ENCODE results near the gene BBS1. TPM values are rescaled to one million over a fixed set of nuclear protein-coding genes. Genes with fewer than 3 reads are reported as not detected.
A peak's percentile ranks its signal among the peaks of the same experiment; 100 is the strongest.

The BBS1 gene
- total RNA-seq, 1 experiment from 2014 or later: 47.1 TPM

GRCh38 chr11:66480117-66480938, 30.1 kb upstream of the BBS1 start, which contains the start of gene DPP3:
DPP3 (plus strand) TSS chr11:66480434; CDS start chr11:66482201, 1,767 bp downstream.
- peak within 1 kb of the TSS; percentile 89 for H3K27ac Mint-ChIP-seq (ENCODE audit: unreplicated experiment)
- H3K36me3 Mint-ChIP-seq (ENCODE audit: insufficient read depth, unreplicated experiment): peaks cover 59% of the 10 kb centered on the region
- H3K9me3 ChIP-seq: no peaks in the 10 kb centered on the region
- ChIA-PET CTCF (interaction anchor here (0.6 to 3.2 kb wide), 22 partner anchors 9 to 759 kb away, joined by 3 to 44 read pairs (median 6); partner anchors contain the start of genes ACTN3, CCDC87, CCS and MRPL11), POLR2A (interaction anchor here (0.6 to 2.4 kb wide), 26 partner anchors 11 to 376 kb away, joined by 3 to 98 read pairs (median 6); partner anchors contain the start of genes BBS1, CCDC87, MRPL11 and PELI3)
- peaks cover 2% of the 10 kb centered on the region; the same call in 1 of the 2 replicates for H3K36me3 ChIP-seq (ENCODE audit: control insufficient read depth, insufficient read depth, low read length)
- no peaks in the 10 kb centered on the region for H3K27me3 Mint-ChIP-seq (ENCODE audit: insufficient read depth, unreplicated experiment)
- H3K9me3 Mint-ChIP-seq (ENCODE audit: unreplicated experiment): no peaks in the 10 kb centered on the region
- peak; percentile 100 for DNase-seq
- no peaks in the 10 kb centered on the region for H3K27me3 ChIP-seq (replicated peaks; ENCODE audit: control insufficient read depth, insufficient read depth, low read length)
- H3K4me1 Mint-ChIP-seq (ENCODE audit: low read depth, unreplicated experiment): peaks cover 24% of the 10 kb centered on the region
- TSS peak; percentile 57 for BruUV-seq (replicated peaks)
- peak within 1 kb of the TSS; percentile 68 for H3K4me3 ChIP-seq (ENCODE audit: low read depth, low read length)
- intact Hi-C loops (cut with micrococcal nuclease; ENCODE audit: unreplicated experiment): loop anchor here (1.0 kb wide), 8 partner anchors 14 to 354 kb away; partner anchors contain the start of genes ACTN3, BBS1, MRPL11 and NPAS4
- peak within 1 kb of the TSS; percentile 89 for H3K4me3 Mint-ChIP-seq (ENCODE audit: unreplicated experiment)
- peaks cover 6% of the 10 kb centered on the region; the same call in 1 of the 2 replicates for H3K4me1 ChIP-seq
- TF ChIP-seq CTCF (IDR thresholded peaks at IDR 0.05; ENCODE audit: insufficient read depth in 1 of 2, low read depth in 1 of 2, low read length in 1 of 2, severe bottlenecking in 1 of 2, unreplicated experiment in 1 of 2): no peak

- no peaks in the 10 kb centered on the region for H3K4me1 ChIP-seq
- H3K36me3 Mint-ChIP-seq (ENCODE audit: insufficient read depth, unreplicated experiment): peaks cover 38% of the 10 kb centered on the region
- no peak overlapping the region for H3K4me3 Mint-ChIP-seq (ENCODE audit: unreplicated experiment)
- no peaks in the 10 kb centered on the region for H3K27me3 Mint-ChIP-seq (ENCODE audit: insufficient read depth, unreplicated experiment)
- intact Hi-C loops (cut with micrococcal nuclease; ENCODE audit: unreplicated experiment): no loop called here
- no peak overlapping the region for H3K4me3 ChIP-seq (ENCODE audit: low read depth, low read length)
- H3K9me3 Mint-ChIP-seq (ENCODE audit: unreplicated experiment): no peaks in the 10 kb centered on the region
- no peak overlapping the region for H3K27ac Mint-ChIP-seq (ENCODE audit: unreplicated experiment)
- peaks cover 15% of the 10 kb centered on the region for H3K4me1 Mint-ChIP-seq (ENCODE audit: low read depth, unreplicated experiment)
- BruUV-seq (replicated peaks): no TSS peak
- H3K36me3 ChIP-seq (ENCODE audit: control insufficient read depth, insufficient read depth, low read length): peaks cover 5% of the 10 kb centered on the region; the same call in 1 of the 2 replicates
- no peak for DNase-seq
- TF ChIP-seq CTCF (IDR thresholded peaks at IDR 0.05; ENCODE audit: insufficient read depth in 1 of 2, low read depth in 1 of 2, low read length in 1 of 2, severe bottlenecking in 1 of 2, unreplicated experiment in 1 of 2): no peak
- ChIA-PET CTCF (interaction anchor here (0.6 to 1.4 kb wide), 4 partner anchors 37 to 885 kb away, joined by 3 to 7 read pairs (median 5); partner anchors contain the start of genes CCDC87, CCS and MRPL11), POLR2A (interaction anchor here (0.6 kb wide), 1 partner anchor 54 kb away, joined by 3 read pairs; no protein-coding TSS in a partner anchor)
- H3K9me3 ChIP-seq: no peaks in the 10 kb centered on the region
- no peaks in the 10 kb centered on the region for H3K27me3 ChIP-seq (replicated peaks; ENCODE audit: control insufficient read depth, insufficient read depth, low read length)
Measured at GRCh38 chr11:66484806-66485380, 25.5 kb upstream of the BBS1 start.

GRCh38 chr11:66488957-66489356, 21.5 kb upstream of the BBS1 start:
- Mint-ChIP-seq H3K36me3 (ENCODE audit: insufficient read depth, unreplicated experiment) (peaks cover 27% of the 10 kb centered on the region), H3K4me3 (ENCODE audit: unreplicated experiment) (no peak overlapping the region), H3K27ac (ENCODE audit: unreplicated experiment) (no peak overlapping the region), H3K4me1 (ENCODE audit: low read depth, unreplicated experiment) (no peaks in the 10 kb centered on the region), H3K9me3 (ENCODE audit: unreplicated experiment) (no peaks in the 10 kb centered on the region), H3K27me3 (ENCODE audit: insufficient read depth, unreplicated experiment) (no peaks in the 10 kb centered on the region)
- DNase-seq: no peak
- H3K27me3 ChIP-seq (replicated peaks; ENCODE audit: control insufficient read depth, insufficient read depth, low read length): no peaks in the 10 kb centered on the region
- ChIA-PET CTCF (interaction anchor here (0.6 kb wide), 1 partner anchor 34 kb away, joined by 3 read pairs; no protein-coding TSS in a partner anchor), POLR2A (no interaction called here)
- H3K4me1 ChIP-seq: peaks cover 13% of the 10 kb centered on the region; the same call in 1 of the 2 replicates
- H3K36me3 ChIP-seq (ENCODE audit: control insufficient read depth, insufficient read depth, low read length): peaks cover 6% of the 10 kb centered on the region
- H3K4me3 ChIP-seq (ENCODE audit: low read depth, low read length): no peak overlapping the region
- no peak for TF ChIP-seq CTCF (IDR thresholded peaks at IDR 0.05; ENCODE audit: insufficient read depth in 1 of 2, low read depth in 1 of 2, low read length in 1 of 2, severe bottlenecking in 1 of 2, unreplicated experiment in 1 of 2)
- no peaks in the 10 kb centered on the region for H3K9me3 ChIP-seq
- no TSS peak for BruUV-seq (replicated peaks)
- intact Hi-C loops (cut with micrococcal nuclease; ENCODE audit: unreplicated experiment): no loop called here

Measured in Caco-2 (cell line).